GM12892 (cell line): ENCODE results near the gene ALKAL2.

Experiments used
- POLR2A ChIP-seq: IDR thresholded peaks from 2 replicates; pipeline ENCODE4 v1.6.1; 2011; ENCODE audit warnings: low read depth, low read length, control low read depth
- POLR2AphosphoS5 ChIP-seq: IDR thresholded peaks from 2 replicates; pipeline ENCODE4 v1.6.1; 2011; ENCODE audit warnings: low read depth, low read length, control low read depth
- TAF1 ChIP-seq: IDR thresholded peaks from 2 replicates; pipeline ENCODE4 v1.6.1; 2011; ENCODE audit warnings: low read depth, mild to moderate bottlenecking, control low read depth, low read length, borderline replicate concordance

DNA sequence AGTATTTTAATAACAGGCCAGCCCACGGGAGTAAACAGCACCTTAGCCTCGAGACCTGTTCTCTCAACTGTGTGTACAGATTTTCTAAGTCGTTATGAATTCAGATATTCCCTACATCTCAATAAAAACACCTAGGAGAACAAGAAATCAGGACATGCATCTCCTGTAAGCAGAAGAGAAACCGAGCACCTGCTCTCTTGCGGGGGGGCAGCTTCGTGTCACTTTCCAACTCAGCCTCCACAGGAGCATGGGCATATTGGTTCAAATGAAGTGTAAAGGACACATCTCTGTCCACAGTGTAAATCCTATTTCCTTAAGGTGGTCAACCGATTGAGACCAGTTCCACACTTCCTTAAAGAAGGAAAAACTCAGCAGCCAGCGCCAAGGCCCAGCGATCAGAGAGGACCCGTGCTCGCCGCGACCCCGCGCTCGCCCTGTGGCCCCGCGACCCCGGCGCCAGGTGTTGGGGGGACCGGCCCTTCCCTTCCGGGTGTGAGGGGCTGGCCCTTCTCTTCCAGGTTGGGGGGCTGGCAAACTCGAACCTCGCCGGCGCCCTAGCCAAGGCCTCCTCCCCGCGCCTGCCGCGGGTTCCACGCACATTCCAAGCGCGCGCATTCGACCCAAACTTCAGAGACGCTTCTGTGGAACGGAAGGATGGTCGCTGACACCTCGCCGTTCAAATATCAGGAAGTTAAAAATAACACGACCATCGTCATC lies 24.7 kb downstream of the ALKAL2 start:
- TF ChIP-seq POLR2A (no peak), POLR2AphosphoS5 (no peak), TAF1 (no peak)
